K562 (cell line): ENCODE results near the gene DAPK3. TPM values are rescaled to one million over a fixed set of nuclear protein-coding genes. Genes with fewer than 3 reads are reported as not detected.
A peak's percentile ranks its signal among the peaks of the same experiment; 100 is the strongest.

Experiments used
- ATAC-seq: fragments of 200-7000 bp; cut with Tn5 transposase; 3 replicates; pipeline ENCODE4 v1.9.1; 2020; ENCODE audit warnings: moderate library complexity
- BruUV-seq: library from RNA; stranded (reverse); fragments of 400-500 nt; replicated peaks from 2 replicates; lab custom pipeline; 2021; lab: Mats Ljungman, UMichigan
- CTCF ChIA-PET: fragments of 300-600 bp; formaldehyde crosslinking; extraction: SDS; loops from one replicate; lab custom pipeline; 2021; ENCODE audit warnings: low intra/inter-chr PET ratio; lab: Yijun Ruan, JAX
- POLR2A ChIA-PET: fragments of 300-600, 350-650 bp; sonication (Branson Sonifier 250); formaldehyde crosslinking; extraction: SDS; loops from one replicate; lab custom pipeline; 2021; ENCODE audit warnings: antibody characterized with exemption, inconsistent platforms; lab: Yijun Ruan, JAX
- DNase-seq, 4 experiments: peaks; one replicate each; pipeline versions ENCODE4 v3.0.0 to v3.0.0-alpha.2; 2011 to 2018; ENCODE audit warnings: low spot score in 3 of 4, mixed read lengths in 3 of 4; ENCODE audit errors: extremely low read depth in 1 of 4
- FAIRE-seq: peaks from 2 replicates; lab custom pipeline; 2011; peaks lifted over from hg19 to GRCh38; lab: Jason Lieb, UNC
- H2AFZ ChIP-seq: 2 replicates; pipeline ENCODE4 v1.6.0; 2011; ENCODE audit warnings: low read depth, low read length, control low read depth, inconsistent platforms
- H3K27ac ChIP-seq: fragments of 200-600 bp; 3 replicates; pipeline ENCODE4 v1.8.0; 2011; ENCODE audit warnings: low read depth, mild to moderate bottlenecking, control low read depth, inconsistent platforms, low read length, moderate library complexity, mixed read lengths; ENCODE audit errors: extremely low read depth
- H3K27me3 ChIP-seq, 2 experiments: fragments of 300-600 bp in 1 of 2; 2 replicates in 1 of 2; 3 replicates in 1 of 2; pipeline versions ENCODE4 v1.6.0 to v1.8.0; 2011; ENCODE audit warnings: inconsistent platforms in 2 of 2, low read length in 2 of 2, mild to moderate bottlenecking in 1 of 2, mixed read lengths in 1 of 2, moderate library complexity in 1 of 2; ENCODE audit not compliant: control insufficient read depth in 2 of 2, insufficient read depth in 2 of 2
- H3K36me3 ChIP-seq: fragments of 300-600 bp; 3 replicates; pipeline ENCODE4 v1.8.0; 2011; ENCODE audit warnings: mild to moderate bottlenecking, low read length, inconsistent platforms; ENCODE audit not compliant: control insufficient read depth, insufficient read depth
- H3K4me1 ChIP-seq, 2 experiments: fragments of 200-600 bp in 1 of 2; replicated peaks in 1 of 2; 2 replicates in 1 of 2; 3 replicates in 1 of 2; pipeline versions ENCODE4 v1.5.1 to v1.8.0; 2011; ENCODE audit warnings: inconsistent platforms in 2 of 2, low read length in 2 of 2, mild to moderate bottlenecking in 1 of 2, mixed read lengths in 1 of 2, moderate library complexity in 1 of 2; ENCODE audit not compliant: control insufficient read depth in 2 of 2, insufficient read depth in 2 of 2
- H3K4me2 ChIP-seq: 2 replicates; pipeline ENCODE4 v1.6.1; 2011; ENCODE audit warnings: low read length, control low read depth, inconsistent platforms, mixed read lengths; ENCODE audit not compliant: insufficient read depth
- H3K4me3 ChIP-seq: fragments of 200-600 bp; sonication (generic), shearing (Covaris generic); 2 replicates; pipeline ENCODE4 v1.5.1; 2016; ENCODE audit warnings: control low read depth, inconsistent platforms
- H3K79me2 ChIP-seq: fragments of 200-600 bp; 3 replicates; pipeline ENCODE4 v1.8.0; 2011; ENCODE audit warnings: low read length, inconsistent platforms; ENCODE audit not compliant: control insufficient read depth, insufficient read depth
- H3K9ac ChIP-seq, 2 experiments: 2 replicates each; pipeline versions ENCODE4 v1.6.0 to v1.6.1; 2011; ENCODE audit warnings: low read depth in 2 of 2, low read length in 2 of 2, control low read depth in 1 of 2, inconsistent platforms in 1 of 2, mild to moderate bottlenecking in 1 of 2, mixed read lengths in 1 of 2; ENCODE audit not compliant: insufficient read depth in 1 of 2
- H3K9me1 ChIP-seq: one replicate; pipeline ENCODE4 v1.6.0; 2011; ENCODE audit warnings: inconsistent platforms, mild to moderate bottlenecking, low read length, moderate library complexity; ENCODE audit not compliant: control insufficient read depth, insufficient read depth
- H3K9me3 ChIP-seq: replicated peaks from 2 replicates; pipeline ENCODE4 v1.5.1; 2011; ENCODE audit warnings: low read depth, low read length, inconsistent platforms; ENCODE audit not compliant: control insufficient read depth, insufficient read depth
- H4K20me1 ChIP-seq: replicated peaks from 2 replicates; pipeline ENCODE4 v1.6.1; 2011; ENCODE audit warnings: low read length, inconsistent platforms, mixed read lengths; ENCODE audit not compliant: control insufficient read depth, insufficient read depth
- RBFOX2 ChIP-seq: fragments of 200-400 bp; formaldehyde crosslinking; IDR thresholded peaks from 2 replicates; pipeline ENCODE4 v1.6.1; 2017; ENCODE audit warnings: low read depth, mild to moderate bottlenecking, low read length, moderate library complexity
- RBM25 ChIP-seq: fragments of 200-400 bp; formaldehyde crosslinking; IDR thresholded peaks from 2 replicates; pipeline ENCODE4 v1.6.1; 2018; ENCODE audit warnings: low read length, low read depth, moderate library complexity; ENCODE audit not compliant: severe bottlenecking
- WGBS: fragments of 100-300 bp; shearing (Covaris generic); methylation state at CpG from one replicate; pipeline ENCODE4 v1.1.6; 2016; ENCODE audit warnings: low coverage, mixed read lengths; ENCODE audit not compliant: insufficient coverage; ENCODE audit errors: missing lambda C conversion rate; 5-methylcytosine and 5-hydroxymethylcytosine counted together
- in situ Hi-C: fragments of 300-500 bp; cut with MboI; formaldehyde crosslinking; loops from 4 replicates; pipeline ENCODE4 v1.15.0; 2018; ENCODE audit warnings: inconsistent platforms, mixed read lengths
- intact Hi-C: fragments of 100-400 bp; cut with micrococcal nuclease; formaldehyde crosslinking; loops from 2 replicates; pipeline ENCODE4 v1.14.2; 2022
- polyA plus RNA-seq, 8 experiments: library from polyadenylated mRNA; depleted of rRNA in 4 of 8; stranded (reverse) in 5 of 8; unstranded in 3 of 8; fragments of >200 nt; fragmentation: Nextera tagmentation in 2 of 8; fragmentation: Illumina TruSeq in 1 of 8; extraction: Ambion mirVana in 2 of 8; extraction: Trizol in 1 of 8; gene quantifications; 2 replicates each; pipeline versions ENCODE4 v1.2.1 to v1.2.3, GENCODE V29; 2011 to 2014; ENCODE audit warnings: inconsistent platforms in 1 of 8, missing spikeins in 1 of 8
- total RNA-seq, 7 experiments: library from RNA; depleted of rRNA in 6 of 7; stranded (reverse); fragments of >200 nt in 6 of 7; fragmentation: Illumina TruSeq in 2 of 7; extraction: Trizol in 2 of 7; gene quantifications; 2 replicates each; pipeline versions ENCODE4 v1.2.1 to v1.2.3, GENCODE V29; 2011 to 2021; ENCODE audit warnings: low replicate concordance in 1 of 7

Gene DAPK3
- total and polyA plus RNA-seq, 9 of the 15 experiments (the other 6 are each of a cell fraction or from before 2014, with no cell fraction given): 0.14 to 63.4 (median 25.0) TPM

- no TSS peak for BruUV-seq
- ATAC-seq (no peak), FAIRE-seq (no peak), DNase-seq (no peak)
- no peak overlapping the region for H3K4me3 ChIP-seq
- H3K9ac ChIP-seq: peak overlapping the region in 1 of 2 experiments; percentile 1; a peak in 1 of 4 replicates
- no peak overlapping the region for H2AFZ ChIP-seq
- peaks cover 15 to 39% of the 10 kb centered on the region in 2 experiments for H3K4me1 ChIP-seq
- peaks cover 37% of the 10 kb centered on the region for H3K79me2 ChIP-seq
- H4K20me1 ChIP-seq: peaks cover 8% of the 10 kb centered on the region
- H3K36me3 ChIP-seq: peaks cover 70% of the 10 kb centered on the region; the same call in 2 of the 3 replicates
- no peaks in the 10 kb centered on the region for H3K9me1 ChIP-seq
- POLR2A ChIA-PET: interaction anchor here (7.2 kb wide), 1 partner anchor 15 kb away, joined by 215 read pairs; the partner anchor contains the start of gene EEF2
- H3K27me3 ChIP-seq: no peaks in the 10 kb centered on the region
- H3K9me3 ChIP-seq: no peaks in the 10 kb centered on the region
- CTCF ChIA-PET: no interaction called here
- no peak for TF ChIP-seq RBM25
- peak; percentile 37 for TF ChIP-seq RBFOX2
- intact Hi-C loops: no loop called here
- in situ Hi-C loops: no loop called here
- no peak overlapping the region for H3K27ac ChIP-seq
- WGBS: 91% methylated on average over 28 of the region's 30 CpGs
- H3K4me2 ChIP-seq: no peak overlapping the region
These were observed 4.6 kb downstream of the DAPK3 start for GRCh38 chr19:3966051-3967017.
